GM19351 (cell line): Measurements from ENCODE around the gene MGP.
A peak's percentile ranks its signal among the peaks of the same experiment; 100 is the strongest.

Experiments
- ATAC-seq: cut with Tn5 transposase; IDR thresholded peaks from one replicate; pipeline ENCODE4 v1.9.1; 2021; ENCODE audit warnings: mild to moderate bottlenecking, moderate library complexity; ENCODE audit not compliant: unreplicated experiment

Gene MGP

DNA sequence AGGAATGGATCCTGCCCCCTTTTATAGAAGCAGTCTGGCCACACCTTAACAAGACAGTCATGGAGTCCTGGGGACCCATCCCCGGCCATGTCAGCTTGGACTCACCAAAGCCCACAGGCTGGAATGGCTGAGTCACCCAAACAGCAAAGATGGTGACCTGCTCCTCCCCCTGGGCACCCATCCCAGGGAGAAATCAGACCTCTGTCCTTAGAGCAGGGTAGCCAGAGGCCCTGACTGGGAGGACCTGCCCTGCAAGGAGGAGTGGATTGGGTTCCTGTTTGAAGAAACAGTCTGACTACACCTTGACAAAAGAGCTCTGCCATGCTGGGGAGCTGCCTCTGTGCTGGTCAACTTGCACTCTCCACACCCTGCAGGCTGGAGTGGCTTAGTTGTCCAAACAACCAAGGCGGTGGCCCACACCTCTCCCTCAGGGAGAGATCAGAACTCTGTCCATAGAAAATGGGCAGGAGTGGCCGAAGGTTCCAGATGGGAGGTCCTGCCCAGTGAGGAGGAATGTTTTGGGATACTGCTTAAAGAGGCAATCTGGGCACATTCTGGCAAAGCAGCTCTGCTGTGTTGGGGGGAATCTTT is 16.6 kb downstream of the MGP start:
- ATAC-seq = no peak

DNA sequence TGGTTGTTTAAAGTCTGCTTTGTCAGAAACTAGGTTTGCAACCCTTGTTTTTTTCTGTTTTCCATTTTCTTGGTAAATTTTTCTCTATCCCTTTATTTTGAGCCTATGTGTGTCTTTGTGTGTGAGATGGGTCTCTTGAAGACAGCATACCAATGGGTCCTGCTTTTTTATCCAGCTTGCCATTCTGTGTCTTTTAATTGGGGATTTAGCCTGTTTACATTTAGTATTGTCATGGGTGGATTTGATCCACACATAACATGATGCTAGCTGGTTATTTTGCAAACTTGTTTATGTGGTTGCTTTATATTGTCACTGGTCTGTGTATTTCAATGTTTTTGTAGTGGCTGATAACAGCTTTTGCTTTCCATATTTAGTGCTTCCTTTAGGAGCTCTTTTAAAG is 25.2 kb downstream of the MGP start:
- no peak for ATAC-seq

GRCh38 chr12:14858513-14858912 is 27.1 kb downstream of the MGP start:
- no peak for ATAC-seq

DNA sequence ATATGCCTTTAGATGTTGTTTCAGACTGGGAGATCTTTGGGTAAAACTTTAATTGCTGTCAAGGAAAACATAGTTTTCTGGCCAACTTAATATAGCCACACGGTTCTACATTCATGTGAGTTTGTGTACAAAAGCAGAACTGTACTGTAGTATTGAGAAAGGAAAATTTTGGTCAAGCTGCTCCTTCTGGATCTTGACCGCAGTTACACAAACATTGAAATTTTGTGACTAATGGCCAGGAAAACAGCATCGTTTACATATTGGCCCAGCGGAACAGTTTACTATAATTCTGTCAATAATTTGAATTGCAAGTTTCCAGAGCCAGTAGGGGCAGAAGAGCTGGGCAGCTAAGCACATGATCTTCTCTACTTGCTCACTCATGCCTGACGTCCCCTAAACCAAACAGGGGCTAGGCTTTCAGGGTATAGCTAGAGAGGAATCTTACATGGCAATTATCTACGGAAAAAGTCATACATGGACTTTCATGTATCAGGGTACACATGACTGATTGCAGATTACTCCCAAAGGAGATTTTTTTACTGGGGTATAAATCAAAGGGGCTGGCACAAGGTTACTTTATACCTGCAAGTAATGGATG is 31.0 kb downstream of the MGP start:
- peak; percentile 51 for ATAC-seq

DNA sequence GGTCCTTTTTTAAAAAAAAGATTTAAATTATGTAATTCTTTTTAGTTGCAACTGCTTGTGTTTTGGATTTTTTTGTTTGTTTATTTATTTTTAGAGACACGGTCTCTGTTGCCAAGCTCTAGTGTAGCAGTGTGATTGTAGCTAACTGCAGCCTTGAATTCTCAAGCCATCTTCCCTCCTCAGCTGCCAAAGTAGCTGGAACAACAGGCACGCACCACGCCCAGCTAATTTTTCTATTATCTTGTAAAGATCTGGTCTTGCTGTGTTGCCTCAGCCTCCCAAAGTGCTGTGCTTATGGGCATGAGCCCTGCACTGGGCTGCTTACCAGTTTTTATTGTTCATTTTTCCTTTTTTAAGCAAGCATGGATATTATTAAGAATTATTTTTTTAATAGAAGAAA is 31.7 kb downstream of the MGP start:
- ATAC-seq = no peak

DNA sequence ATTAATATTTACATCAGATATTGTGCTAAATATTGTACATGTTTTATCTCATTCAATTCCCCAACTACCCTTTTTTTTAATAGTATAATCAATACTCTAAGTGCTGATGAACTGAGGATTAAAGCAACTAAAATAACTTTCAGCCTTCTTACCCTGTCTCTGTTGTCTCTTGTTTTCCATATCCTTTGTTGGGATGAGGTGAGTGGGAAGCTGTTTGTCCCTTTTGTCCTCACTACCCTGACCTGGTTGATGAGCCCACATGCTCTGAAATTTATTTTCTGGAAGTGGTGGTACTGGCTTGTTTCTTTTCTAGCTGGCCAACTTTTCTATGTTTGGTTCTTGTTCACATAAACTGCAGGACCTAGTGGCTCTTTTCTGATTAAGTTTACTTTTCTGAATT is 32.8 kb downstream of the MGP start:
- ATAC-seq = no peak

- ATAC-seq = peak; percentile 75
These were observed 34.6 kb downstream of the MGP start for GRCh38 chr12:14850929-14851663.

GRCh38 chr12:14849661-14850060 is 36.0 kb downstream of the MGP start:
- ATAC-seq = no peak

GRCh38 chr12:14846876-14847580 is 38.6 kb downstream of the MGP start:
- ATAC-seq = no peak

GRCh38 chr12:14846042-14846587 is 39.5 kb downstream of the MGP start:
- no peak for ATAC-seq

GRCh38 chr12:14845350-14845750 is 40.3 kb downstream of the MGP start:
- ATAC-seq = peak; percentile 55

DNA sequence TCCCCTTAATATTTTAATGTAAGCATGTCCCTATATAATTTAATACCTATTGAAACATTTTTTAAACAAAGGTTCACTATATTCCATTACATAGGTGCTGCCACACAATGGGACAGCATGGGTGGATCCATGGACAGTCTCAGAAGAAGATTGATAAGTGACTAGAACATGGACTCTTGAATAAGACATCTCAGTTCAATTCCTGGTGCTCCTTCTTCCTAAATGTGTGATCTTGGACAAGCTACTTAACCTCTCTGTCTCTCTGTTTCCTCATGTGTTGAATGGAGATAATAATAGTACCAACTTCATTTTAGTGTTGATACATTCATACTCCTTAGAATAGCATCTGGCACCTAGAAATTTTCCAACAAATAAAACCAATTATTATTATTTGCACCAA is 41.3 kb downstream of the MGP start:
- no peak for ATAC-seq

DNA sequence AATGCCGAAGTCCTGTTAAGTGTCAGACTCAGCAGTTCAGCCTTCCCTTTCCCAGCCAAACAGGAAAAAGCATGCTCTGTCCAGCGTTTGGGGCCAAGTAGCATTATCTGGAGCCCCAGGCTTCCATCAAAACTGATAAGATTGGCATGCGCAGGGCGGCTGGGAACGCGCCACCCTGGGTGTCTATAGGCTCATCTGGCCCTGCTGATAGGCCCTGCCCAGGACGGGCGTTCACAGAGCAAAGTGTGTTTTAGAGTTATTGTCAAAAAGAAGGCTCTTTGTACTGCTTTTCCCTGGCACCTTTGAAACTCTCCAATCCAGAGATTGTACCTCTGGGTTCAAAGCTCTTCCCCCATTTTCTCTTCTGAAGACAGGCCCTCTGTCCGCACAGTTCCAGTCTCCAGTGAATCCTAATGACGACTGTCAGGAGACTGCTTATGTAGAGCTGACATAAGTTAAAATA is 42.2 kb downstream of the MGP start, which contains the start of gene ART4:
Gene ART4, minus strand, starts transcription at position 102 of the 463 bp plus-strand sequence. CDS start 413 bp downstream, outside the sequence.
- no peak for ATAC-seq

GRCh38 chr12:14842315-14842714 is 43.3 kb downstream of the MGP start:
- no peak for ATAC-seq

GRCh38 chr12:14841761-14842160 is 43.9 kb downstream of the MGP start:
- no peak for ATAC-seq

DNA sequence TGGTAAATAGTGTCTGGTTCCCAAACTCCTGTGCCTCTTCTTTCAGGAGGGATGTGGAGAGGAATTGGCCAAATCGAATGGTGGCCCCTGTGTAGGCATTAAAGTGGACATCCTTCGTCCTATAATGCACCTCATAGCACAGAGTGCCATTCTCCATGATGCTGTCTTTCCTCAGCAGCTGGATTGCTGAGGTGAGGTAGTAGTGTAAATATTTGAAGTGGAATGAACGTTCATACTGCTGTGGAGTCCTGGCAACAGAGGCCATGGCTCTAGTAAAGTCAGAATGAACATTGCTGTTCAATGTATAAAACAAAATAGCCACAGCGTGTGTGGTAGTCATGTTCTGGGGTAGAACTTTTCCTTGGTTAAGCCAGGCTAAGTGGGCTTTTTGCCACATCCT is 45.0 kb downstream of the MGP start:
- ATAC-seq = no peak

GRCh38 chr12:14839262-14839661 is 46.4 kb downstream of the MGP start:
- ATAC-seq = no peak

DNA sequence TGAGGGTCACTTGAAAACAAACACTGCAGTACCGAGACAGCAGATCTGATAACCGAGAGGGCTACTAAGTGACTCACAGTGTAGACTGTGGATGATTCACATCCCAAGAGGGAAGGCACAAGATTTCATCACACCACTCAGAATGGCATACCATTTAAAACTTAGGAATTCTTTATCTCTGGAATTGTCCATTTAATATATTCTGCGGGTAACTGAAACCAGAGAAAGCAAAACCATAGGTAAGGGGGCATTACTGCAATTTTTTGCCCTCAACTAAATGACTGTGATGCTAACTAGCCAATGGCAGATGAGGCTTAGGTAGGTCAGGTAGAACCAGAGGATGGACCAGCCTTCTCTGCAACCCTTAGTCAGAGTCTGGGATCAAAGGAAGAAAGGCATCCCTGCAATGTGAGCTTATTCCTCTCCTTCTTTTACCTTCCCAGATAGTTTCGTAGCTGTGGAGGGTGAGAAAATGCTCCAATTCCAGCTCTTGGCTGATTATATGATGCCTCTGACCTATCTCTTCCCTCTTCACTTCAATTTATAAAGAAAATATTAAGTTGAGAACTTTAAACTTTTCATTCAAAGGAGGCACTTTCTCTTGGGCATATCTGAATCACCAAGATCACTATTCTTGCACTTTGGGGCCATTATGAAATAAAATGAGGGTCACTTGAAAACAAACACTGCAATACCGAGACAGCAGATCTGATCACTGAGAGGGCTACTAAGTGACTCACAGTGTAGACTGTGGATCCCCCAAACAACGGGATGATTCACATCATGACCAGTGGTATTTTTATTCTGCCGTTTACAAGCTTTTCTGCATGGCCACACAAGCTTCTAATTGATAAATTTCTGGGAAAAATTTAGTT is 49.1 kb downstream of the MGP start:
- ATAC-seq = no peak

DNA sequence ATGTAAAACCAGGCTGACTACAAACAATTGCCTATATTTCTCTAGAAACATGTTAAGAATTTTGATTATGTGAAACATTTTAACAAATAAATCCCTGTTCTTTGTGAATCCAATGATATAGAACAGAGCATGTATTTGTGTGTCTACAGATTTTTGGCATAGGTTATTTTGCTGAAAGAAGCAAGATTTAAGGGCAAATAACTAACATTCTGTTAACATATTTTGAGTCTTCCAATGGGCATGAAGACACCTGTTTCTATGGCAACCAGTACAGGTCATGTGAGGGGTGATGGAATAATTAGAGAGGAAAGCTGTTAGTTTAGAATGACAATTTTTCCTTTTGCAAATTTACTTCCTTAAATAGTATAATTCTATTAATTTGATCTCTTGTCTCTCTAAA is 51.1 kb downstream of the MGP start:
- no peak for ATAC-seq

- no peak for ATAC-seq
These were observed 51.7 kb downstream of the MGP start for GRCh38 chr12:14833952-14834351.
